ENCODE measurements around the gene SHCBP1L.
"Not testable (repeated sequence)": the region's sequence is repeated elsewhere in the genome, so short reads cannot be mapped to it uniquely, and the experiment has no call there.

The SHCBP1L gene

DNA sequence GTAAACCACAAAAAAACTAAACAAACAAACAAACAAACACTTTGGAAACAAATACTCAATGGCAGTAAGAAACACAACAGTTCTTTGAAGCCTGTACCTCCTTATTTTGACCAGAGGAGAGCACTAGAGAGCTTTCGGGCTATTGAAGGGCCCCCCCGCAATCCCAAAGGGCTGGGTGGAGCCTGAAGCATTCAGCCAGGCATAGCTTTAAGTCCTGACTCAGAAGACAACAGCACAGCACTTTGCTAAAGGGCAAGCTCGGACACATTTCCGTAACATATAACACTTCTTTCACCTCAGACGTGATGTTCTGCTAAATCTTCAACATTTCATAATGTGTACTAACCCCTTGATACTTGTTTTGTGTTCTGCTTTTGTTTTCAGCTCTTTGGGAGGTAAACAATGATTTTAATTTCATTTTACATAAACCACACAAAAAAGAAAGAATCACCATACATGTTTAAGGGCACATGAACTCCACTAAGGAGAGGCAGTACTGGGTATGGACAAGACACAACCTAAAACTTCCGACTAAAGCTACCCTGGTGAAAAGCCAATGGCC, 9.7 kb upstream of the SHCBP1L start:
- peak; percentile 73 for DNase-seq

DNA sequence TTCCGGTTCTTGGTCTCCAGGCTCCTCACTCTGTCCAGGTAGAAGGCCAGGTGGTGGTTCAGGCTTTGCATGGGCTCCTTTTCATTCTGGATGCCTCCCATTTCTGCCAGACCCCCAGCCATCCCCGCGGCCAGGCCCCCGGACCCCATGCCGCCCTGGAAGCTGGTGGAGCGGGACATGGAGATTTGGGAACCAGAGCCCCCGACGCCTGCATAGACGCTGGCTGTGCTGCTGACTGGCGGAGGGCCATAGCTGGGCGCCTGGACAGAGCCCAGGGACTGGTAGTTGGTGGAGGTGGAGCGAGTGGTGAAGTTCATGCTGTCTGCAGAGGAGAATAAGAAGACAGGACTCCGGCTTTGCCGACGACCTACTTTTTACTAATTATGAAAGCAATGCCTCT, 7.1 kb upstream of the SHCBP1L start:
- DNase-seq: no peak

DNA sequence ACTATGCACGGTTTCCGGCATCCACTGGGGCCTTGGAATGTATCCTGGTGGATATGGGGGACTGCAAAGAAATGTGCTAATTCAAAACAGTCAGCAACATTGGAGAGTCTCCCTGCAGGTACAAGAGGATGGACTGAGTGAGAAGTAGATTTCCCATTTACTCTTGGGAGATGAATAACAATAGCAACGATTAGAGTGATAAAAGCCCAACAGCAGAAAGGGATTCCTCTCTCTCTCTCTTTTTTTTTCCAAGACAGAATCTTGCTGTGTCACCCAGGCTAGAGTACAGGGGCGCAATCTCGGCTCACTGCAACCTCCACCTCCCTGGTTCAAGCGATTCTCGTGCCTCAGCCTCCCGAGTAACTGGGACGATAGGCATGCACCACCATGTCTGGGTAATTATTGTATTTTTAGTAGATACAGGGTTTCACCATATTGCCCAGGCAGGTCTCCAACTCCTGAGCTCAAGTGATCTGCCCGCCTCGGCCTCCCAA, 5.0 kb upstream of the SHCBP1L start:
- no peak for DNase-seq

DNA sequence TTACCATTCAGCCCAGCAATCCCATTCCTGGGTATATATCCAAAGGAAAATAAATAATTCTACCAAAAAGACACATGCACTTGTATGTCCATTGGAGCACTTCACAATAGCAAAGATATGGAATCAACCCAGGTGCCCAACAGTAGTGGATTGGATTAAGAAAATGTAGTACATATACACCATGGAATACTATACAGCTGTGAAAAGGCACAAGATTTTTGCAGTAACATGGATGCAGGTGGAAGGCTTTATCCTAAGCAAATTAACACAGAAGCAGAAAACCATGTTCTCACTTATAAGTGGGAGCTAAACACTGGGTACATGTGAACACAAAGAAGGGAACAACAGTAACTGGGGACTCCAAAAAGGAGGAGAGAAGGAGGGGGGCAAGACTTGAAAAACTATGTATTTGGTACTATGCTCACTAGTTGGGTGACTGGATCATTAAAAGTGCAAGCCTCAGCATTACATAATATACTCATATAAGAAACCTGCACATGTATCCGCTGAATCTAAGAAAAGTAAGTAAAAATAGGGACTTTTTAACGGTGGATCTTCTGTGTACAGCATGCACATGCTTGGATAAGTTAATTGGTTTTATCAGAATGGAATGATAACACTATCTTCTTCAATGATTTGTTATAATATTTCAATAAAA, 3.9 kb upstream of the SHCBP1L start:
- no peak for DNase-seq

DNA sequence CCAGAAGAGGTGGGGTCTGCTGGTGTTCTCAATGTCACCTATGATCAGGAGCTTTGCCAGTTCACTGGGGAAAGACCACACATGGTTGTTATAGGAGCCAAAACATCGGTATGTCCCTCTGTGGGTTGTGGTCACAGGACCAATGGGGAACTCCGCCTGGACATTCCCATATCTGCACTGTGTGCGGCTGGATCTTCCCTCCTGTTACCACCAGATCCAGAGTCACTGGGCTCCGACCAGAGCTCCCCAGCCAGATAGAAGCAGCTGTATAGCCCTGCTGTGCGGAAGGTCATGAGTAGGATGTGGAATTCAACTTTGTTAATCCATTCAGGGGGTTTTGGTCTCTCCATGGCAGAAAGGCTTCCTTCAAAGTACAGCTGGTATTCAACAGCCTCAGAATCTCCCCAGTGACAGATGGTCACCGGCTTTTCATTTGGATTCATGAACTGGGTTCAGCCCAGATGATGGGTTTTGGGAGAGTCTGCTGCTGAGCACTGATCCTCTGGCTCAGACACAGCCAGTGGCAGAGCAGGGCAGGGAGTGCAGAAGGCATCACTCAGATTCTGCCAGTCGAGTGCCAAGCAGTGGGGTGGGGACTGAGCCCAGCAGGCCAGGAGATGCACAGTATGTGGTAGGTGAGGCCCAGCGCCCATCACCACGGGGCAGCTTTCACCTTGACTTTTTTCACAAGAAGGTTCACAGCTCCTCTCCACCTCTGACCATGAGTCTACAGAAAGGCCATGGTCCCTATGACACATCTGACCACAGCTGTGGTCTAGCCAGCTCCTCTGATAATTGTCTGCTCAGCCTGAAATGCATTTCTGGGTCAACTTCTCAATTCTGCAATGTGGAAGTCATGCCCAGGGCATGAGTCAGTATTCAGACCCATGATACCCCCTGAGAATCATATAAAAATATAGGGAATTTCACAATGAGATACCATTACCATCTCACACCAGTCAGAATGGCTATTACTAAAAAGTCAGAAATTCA, 2.9 kb upstream of the SHCBP1L start:
- DNase-seq: no peak

DNA sequence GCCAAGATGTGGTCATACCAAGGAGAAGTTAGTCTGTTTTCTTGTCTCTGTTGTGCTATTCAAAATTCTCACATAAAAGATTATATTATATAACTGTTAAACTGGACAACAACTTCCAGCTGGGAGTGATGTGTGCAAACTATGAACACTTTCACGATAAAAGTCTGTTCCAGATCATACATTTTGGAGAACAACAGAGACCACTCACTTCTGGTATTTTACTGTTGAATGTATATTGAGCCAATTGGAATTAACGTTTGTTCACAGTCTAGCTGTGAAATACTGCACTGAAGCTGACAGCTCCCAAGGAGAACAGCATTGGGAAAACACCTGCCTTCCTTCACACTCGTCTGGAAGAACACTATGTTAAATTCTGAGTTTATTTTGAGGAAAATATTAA, 860 bp upstream of the SHCBP1L start:
- no peak for DNase-seq

DNA sequence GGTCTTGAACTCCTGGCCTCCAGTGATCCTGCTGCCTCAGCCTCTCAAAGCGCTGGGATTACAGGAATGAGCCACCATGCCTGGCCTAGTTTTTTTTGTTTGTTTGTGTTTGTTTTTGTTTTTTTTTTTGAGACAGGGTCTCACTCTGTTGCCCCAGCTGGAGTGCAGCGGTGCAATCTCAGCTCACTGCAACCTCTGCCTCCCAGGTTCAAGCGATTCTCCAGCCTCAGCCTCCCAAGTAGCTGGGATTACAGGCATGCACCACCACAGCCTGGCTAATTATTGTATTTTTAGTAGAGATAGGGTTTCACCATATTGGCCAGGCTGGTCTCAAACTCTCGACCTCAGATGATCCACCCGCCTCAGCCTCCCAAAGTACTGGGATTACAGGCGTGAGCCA, 9.6 kb downstream of the SHCBP1L start:
- DNase-seq: not testable (repeated sequence)

DNA sequence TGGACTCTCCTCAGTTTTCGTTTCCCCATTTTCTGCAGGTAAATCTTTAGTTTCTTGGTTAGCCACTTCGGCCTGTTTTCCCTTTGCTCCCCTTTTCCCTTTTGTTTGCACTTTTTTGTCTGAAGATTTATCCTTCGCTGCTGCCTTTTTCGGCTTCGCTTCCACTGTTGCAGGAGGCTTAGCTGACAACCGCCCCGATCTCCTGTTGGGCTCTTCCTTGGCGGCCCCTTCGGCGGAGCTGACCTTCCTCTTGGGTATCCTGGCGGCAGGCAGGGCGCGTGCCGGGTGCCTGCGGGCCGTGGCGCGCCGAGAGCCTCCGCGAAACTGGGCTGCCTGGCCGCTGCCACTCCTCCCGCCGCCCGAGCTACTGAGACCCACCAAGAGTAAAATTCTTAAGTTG, 10.8 kb downstream of the SHCBP1L start:
- DNase-seq: not testable (repeated sequence)

DNA sequence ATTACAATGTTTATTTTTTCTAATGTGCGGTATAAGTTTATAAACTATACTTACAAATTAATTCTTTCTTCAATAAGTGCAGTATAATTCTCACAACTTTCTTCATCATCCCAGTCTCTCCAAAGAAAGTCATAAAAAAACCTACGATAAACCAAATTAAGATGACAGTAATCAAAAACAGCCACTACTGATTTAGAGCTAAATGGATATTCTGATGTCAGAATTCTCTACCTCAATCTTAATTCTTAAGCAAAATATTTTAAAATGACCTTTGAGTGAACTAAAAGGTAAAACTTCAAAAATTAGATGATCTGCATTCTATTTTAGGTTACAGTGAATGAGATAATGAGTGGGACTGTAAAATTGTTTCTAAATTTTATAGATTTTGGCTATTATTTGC, 13.6 kb downstream of the SHCBP1L start:
- DNase-seq: no peak

DNA sequence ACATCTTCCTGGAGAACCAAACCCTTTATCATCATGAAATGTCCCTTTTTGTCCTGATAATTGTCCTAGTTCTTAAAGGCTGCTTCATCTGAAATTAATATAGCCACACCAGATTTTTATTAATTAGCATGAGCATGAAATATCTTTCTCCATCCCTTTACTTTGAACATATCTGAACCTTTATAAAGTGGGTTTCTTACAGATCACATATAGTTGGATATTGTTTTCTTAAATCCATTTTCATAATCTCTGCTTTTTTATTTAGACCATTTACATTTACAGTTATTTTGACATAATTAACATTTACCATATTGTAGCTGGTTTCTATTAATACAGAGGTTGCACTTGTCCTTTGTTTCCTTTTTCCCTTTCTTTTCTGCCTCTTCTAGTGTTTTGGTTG, 17.2 kb downstream of the SHCBP1L start:
- no peak for DNase-seq

DNA sequence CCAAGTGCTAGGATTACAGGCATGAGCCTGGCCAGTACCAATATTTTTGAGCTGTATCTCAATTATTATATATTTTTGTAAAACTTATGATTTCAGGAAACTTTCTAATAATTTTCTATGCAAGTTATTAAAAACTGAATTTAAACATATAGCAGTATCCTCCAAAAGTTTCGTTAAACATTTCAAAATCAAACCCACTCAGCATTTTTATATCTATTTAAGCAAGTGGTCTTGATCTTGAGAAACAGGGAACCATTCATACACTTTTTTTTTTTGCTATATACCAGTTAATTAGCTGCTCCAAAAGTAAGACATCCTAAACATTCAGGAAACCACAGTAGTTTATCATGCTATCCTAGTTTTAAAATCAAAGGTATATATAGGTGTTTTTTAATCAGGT, 22.0 kb downstream of the SHCBP1L start:
- no peak for DNase-seq

DNA sequence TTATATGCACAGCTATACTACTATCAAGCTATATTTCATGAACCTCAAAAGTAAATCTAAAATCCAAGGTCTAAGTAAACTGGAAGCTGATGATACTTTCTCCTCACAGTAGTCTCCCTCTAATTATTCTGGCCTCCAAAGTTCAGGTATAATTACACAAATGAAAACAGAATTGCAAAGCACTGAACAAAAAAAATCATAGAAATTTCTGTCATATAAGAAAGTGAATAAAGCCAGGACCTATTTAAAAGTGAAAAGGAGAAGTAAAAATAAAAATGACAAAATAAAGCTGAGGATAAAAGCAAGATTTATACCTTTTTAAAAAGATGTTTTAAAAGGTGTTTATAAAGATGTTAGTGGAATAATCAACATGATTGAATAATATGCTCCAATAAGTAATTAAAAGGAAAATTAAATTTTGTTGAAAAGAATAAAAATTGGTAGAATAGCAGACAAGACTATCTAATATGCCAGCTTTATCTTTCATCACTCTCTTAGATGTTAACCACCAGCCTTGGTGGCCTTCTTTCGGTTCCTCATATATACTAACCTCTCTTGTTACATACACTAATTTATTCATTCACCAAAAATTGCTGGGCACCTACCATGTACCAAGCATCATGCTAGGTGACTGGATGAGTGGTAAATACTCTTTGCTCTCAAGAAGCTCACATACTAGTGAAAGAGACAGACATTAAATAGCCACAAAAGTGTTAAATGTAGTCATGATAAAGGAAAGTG, 25.1 kb downstream of the SHCBP1L start:
- DNase-seq: no peak

DNA sequence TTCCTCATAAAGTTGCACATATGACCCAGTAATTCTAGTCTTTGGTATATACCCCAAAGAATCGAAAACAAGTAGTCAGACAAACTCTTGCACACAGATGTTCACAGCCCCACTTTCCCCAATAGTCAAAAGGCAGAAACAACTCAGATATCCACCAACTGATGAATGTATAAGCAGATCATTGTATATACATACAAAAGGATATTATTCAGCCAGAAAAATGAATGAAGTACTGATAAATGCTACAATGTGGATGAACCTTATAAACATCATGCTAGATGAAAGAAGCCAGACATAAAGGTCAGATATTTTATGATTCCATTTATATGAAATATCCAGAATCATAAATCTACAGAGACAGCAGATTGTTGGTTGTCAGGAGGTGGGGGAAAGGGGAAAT, 27.3 kb downstream of the SHCBP1L start:
- no peak for DNase-seq

DNA sequence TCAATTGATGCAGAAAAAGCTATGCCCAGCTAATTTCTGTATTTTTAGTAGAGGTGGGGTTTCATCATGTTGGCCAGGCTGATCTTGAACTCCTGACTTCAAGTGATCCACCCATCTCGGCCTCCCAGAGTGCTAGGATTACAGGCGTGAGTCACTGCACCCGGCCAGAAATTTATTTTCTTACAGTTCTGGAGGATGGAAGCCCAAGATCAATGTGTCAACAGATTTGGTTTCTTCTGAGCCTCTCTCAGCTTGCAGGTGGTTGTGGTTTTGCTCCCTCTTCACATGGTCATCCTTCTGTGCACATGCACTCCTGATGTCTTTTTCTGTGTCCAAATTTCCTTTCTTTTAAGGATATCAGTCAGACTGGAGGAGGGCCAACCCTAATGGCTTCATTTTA, 35.6 kb downstream of the SHCBP1L start:
- DNase-seq: peak; percentile 71

DNA sequence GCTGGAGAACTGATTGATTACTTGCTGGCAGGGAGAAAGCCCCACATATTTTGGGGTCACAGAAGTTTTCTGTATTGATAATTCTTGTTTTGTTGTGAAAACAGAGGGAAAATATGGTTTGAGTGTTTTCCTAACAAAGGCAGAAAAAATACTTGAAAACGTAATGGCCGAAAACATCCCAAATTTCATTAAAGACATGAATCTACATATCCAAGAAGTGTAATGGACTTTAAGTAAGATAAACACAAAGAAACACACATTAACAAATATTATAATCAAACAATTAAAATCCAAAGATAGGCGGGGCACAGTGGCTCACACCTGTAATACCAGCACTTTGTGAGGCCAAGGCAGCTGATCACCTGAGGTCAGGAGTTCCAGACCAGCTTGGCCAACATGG, 39.6 kb downstream of the SHCBP1L start:
- no peak for DNase-seq

DNA sequence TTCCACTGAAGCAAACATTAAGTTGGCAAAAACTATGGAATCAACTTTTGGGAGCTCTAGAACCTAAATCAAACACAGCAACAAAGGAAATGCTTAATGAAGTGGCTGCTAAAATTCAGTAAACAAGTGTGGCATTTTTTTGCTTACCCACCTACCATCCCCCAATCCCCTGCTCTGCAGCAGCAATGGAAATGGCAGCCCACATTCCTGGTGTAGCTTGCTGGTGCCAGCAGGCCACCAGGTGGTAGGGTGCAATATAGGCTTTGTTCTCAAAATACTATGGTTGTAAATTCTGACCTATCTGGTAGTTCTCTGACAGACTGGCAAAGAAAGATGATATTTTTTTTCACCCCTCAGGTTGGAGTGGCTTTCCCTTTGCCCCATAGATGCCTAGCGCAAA, 42.8 kb downstream of the SHCBP1L start:
- DNase-seq: no peak

DNA sequence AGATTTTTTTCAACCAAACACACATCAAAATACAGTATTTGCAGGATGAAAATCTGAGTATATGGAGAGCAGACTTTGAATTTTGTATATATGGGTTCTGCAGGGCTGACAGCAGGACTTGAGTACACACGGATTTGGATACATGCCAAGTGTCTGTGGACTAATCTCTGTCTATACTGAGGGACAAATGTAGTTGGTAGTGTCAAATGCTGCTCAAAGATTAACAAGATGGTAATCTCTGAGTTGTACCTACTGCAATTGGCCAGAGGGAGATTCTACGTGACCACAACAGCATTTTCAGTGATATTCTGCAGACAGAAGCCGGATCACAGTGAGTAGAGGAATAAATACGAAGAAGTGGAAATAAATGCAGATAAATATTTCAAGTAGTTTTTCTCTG, 43.4 kb downstream of the SHCBP1L start:
- no peak for DNase-seq

DNA sequence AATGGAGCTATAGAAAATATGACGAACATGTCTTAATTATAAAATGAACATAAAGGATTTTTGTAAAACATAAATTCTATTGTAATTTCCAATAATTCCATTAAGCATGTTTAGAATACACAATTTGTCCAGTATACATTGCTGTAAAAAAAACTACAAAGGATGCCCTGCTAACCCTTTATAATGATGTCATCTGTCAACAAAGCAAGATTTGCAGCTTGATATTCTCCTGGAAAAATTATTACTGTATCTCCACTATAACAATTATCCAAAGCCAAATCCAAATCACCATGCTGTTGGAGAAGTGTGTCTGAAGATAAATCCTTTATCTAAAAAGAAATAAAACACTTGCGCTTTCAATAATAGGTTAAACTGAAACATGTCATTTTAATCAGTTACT, 47.6 kb downstream of the SHCBP1L start:
- DNase-seq: no peak

DNA sequence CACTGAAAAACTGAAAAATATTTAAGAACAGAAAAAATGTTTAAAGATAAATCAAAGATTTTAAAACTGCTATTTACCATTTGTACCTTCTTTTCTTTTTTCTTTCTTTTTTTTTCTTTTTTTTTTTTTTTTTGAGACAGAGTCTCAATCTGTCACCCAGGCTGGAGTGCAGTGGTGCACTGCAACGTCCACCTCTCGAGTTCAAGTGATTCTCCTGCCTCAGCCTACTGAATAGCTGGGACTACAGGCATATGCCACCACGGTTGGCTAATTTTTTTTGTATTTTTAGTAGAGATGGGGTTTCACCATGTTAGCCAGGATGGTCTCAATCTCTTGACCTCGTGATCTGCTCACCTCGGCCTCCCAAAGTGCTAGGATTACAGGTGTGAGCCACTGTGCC, 51.0 kb downstream of the SHCBP1L start:
- not testable (repeated sequence) for DNase-seq

DNA sequence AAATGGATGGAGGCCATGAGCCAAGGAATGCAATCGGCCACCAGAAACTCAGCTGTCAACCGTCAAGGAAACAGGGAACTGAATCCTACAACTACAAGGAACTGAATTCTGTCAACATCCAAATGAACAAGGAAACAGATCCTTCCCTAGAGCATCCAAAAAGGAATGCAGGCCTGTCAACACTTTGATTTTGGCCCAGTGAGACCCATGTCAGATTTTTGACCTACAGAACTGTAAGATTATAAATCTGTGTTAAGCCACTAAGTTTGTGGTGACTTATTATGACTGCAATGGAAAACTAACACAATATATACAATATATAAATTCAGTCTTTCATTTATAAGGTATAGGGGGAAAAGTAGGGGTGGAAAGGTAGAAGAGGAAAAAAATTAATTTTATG, 55.3 kb downstream of the SHCBP1L start:
- DNase-seq: no peak

DNA sequence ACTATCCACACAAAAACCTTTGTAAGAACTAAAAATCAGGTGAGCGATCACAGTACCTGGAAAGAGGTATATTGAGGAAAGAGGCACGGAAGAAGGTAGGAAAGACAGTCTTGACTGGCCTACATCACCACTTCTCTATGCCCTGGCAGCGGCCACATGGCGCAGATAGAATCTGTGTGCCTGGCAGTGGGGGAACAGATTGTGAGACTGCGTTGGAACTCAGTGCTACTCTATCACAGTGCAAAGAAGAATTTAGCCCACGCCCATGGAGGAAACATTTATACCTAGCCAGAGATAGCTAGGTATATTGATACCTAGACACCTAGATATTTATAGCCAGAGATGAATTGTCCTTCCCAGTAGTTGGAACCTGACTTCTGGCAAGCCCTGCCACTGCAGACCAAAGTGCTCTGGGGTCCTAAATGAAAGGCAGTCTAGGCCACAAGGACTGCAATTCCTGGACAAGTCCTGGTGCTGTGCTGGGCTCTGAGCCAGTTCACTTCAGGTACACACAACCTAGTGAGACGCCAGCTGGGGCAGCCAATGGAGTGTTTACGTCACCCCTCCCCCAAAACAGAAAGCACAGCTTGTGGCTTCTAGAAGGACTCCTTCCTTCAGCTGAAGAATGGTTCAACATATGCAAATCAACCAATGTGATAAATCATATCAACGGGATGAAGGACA, 61.9 kb downstream of the SHCBP1L start:
- DNase-seq: peak; percentile 78

DNA sequence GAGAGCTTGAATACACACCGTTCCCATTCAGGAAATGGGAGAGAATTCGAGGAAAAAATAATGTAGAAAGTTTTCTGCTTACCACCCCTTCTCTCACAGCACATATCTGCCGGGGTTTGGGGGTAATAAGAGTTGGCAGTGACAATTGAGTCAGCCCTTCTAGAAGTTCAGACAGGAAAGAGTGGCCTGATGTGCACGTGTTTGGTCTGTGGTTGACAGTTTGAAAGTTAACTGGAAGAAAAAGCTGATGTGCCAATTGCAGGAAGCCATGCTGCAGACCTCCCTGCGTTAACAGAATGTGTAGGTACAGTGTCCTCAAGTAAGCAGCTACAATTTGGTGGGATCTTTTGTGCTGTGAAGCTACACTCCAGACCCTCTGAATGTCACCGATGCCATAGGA, 63.0 kb downstream of the SHCBP1L start:
- no peak for DNase-seq
